Nephron (organoid): Measurements from ENCODE around the gene NMT2.
A peak's percentile ranks its signal among the peaks of the same experiment; 100 is the strongest.

Experiments used
- H3K27ac Mint-ChIP-seq, 3 experiments: 2 replicates each; pipeline ENCODE4 v1.8.0; 2020; ENCODE audit warnings: mixed read lengths in 3 of 3, mild to moderate bottlenecking in 2 of 3, moderate library complexity in 1 of 3
- H3K27me3 Mint-ChIP-seq: 2 replicates; pipeline ENCODE4 v1.8.0; 2021; ENCODE audit warnings: low read depth, mild to moderate bottlenecking, moderate library complexity, mixed read lengths
- H3K36me3 Mint-ChIP-seq: 2 replicates; pipeline ENCODE4 v1.8.0; 2020; ENCODE audit warnings: low read depth, mixed read lengths
- H3K4me1 Mint-ChIP-seq: 2 replicates; pipeline ENCODE4 v1.8.0; 2020; ENCODE audit warnings: mixed read lengths
- H3K4me3 Mint-ChIP-seq, 3 experiments: 2 replicates each; pipeline ENCODE4 v1.8.0; 2020; ENCODE audit warnings: mild to moderate bottlenecking in 3 of 3, mixed read lengths in 3 of 3, moderate library complexity in 2 of 3
- H3K9me3 Mint-ChIP-seq: 2 replicates; pipeline ENCODE4 v1.8.0; 2020; ENCODE audit warnings: mixed read lengths
- CTCF ChIP-seq, 3 experiments: fragments of 200-600 bp; sonication (generic); IDR thresholded peaks; one replicate each; pipeline ENCODE4 v1.5.0; 2021; ENCODE audit warnings: antibody characterized with exemption in 3 of 3; ENCODE audit not compliant: unreplicated experiment in 3 of 3

Gene NMT2

GRCh38 chr10:15197911-15198310 lies 29.4 kb upstream of the NMT2 start:
- Mint-ChIP-seq H3K4me1 (peaks cover 44% of the 10 kb centered on the region), H3K4me3 (no peak overlapping the region), H3K36me3 (peaks cover 6% of the 10 kb centered on the region), H3K9me3 (no peaks in the 10 kb centered on the region), H3K27ac (peak overlapping the region in 2 of 3 experiments; percentile 34 to 91), H3K27me3 (no peaks in the 10 kb centered on the region)
- TF ChIP-seq CTCF (IDR thresholded peaks at IDR 0.05; ENCODE audit: unreplicated experiment in 3 of 3): no peak

- TF ChIP-seq CTCF (IDR thresholded peaks at IDR 0.05; ENCODE audit: unreplicated experiment in 3 of 3): no peak
- H3K4me3 Mint-ChIP-seq: peak overlapping the region in 1 of 3 experiments; percentile 11
- H3K27me3 Mint-ChIP-seq: no peaks in the 10 kb centered on the region
- peak overlapping the region in 2 of 3 experiments; percentile 85 to 91 for H3K27ac Mint-ChIP-seq
- H3K9me3 Mint-ChIP-seq: no peaks in the 10 kb centered on the region
- peaks cover 6% of the 10 kb centered on the region for H3K36me3 Mint-ChIP-seq
- H3K4me1 Mint-ChIP-seq: peaks cover 44% of the 10 kb centered on the region
These were observed 28.8 kb upstream of the NMT2 start for GRCh38 chr10:15197276-15197675.

GRCh38 chr10:15196021-15196834 lies 27.7 kb upstream of the NMT2 start:
- H3K27me3 Mint-ChIP-seq: no peaks in the 10 kb centered on the region
- H3K27ac Mint-ChIP-seq: peak overlapping the region in 2 of 3 experiments; percentile 59 to 83
- TF ChIP-seq CTCF (IDR thresholded peaks at IDR 0.05; ENCODE audit: unreplicated experiment in 3 of 3): no peak
- H3K9me3 Mint-ChIP-seq: no peaks in the 10 kb centered on the region
- H3K4me3 Mint-ChIP-seq: peak overlapping the region; percentile 2 to 61 (median 40)
- peaks cover 36% of the 10 kb centered on the region for H3K4me1 Mint-ChIP-seq
- H3K36me3 Mint-ChIP-seq: peaks cover 6% of the 10 kb centered on the region

GRCh38 chr10:15189133-15189885 lies 20.8 kb upstream of the NMT2 start:
- H3K27me3 Mint-ChIP-seq: no peaks in the 10 kb centered on the region
- H3K4me1 Mint-ChIP-seq: no peaks in the 10 kb centered on the region
- no peak overlapping the region for H3K4me3 Mint-ChIP-seq
- H3K9me3 Mint-ChIP-seq: no peaks in the 10 kb centered on the region
- TF ChIP-seq CTCF (IDR thresholded peaks at IDR 0.05; ENCODE audit: unreplicated experiment in 3 of 3): no peak
- no peaks in the 10 kb centered on the region for H3K36me3 Mint-ChIP-seq
- H3K27ac Mint-ChIP-seq: no peak overlapping the region

GRCh38 chr10:15188603-15189002 lies 20.1 kb upstream of the NMT2 start:
- Mint-ChIP-seq H3K27ac (no peak overlapping the region), H3K9me3 (no peaks in the 10 kb centered on the region), H3K27me3 (no peaks in the 10 kb centered on the region), H3K36me3 (no peaks in the 10 kb centered on the region), H3K4me1 (no peaks in the 10 kb centered on the region), H3K4me3 (no peak overlapping the region)
- no peak for TF ChIP-seq CTCF (IDR thresholded peaks at IDR 0.05; ENCODE audit: unreplicated experiment in 3 of 3)
